A673 (cell line): Measurements from ENCODE around the gene PRND.

Experiments used
- EZH2 ChIP-seq: fragments of 200-600 bp; sonication (generic); IDR thresholded peaks from 2 replicates; pipeline ENCODE4 v1.6.1; 2017; ENCODE audit warnings: borderline replicate concordance, low read depth, mild to moderate bottlenecking, mixed read lengths, antibody characterized with exemption, low read length; ENCODE audit not compliant: poor library complexity, severe bottlenecking
- TF ChIP-seq, protein P1 (sequence below): fragments of 300-800, 200-600 bp; sonication (generic); conservative IDR thresholded peaks from 2 replicates; pipeline ENCODE4 v1.5.1; 2017; ENCODE audit warnings: low read depth, mild to moderate bottlenecking, antibody characterized with exemption, low read length, moderate library complexity, mixed read lengths

DNA sequence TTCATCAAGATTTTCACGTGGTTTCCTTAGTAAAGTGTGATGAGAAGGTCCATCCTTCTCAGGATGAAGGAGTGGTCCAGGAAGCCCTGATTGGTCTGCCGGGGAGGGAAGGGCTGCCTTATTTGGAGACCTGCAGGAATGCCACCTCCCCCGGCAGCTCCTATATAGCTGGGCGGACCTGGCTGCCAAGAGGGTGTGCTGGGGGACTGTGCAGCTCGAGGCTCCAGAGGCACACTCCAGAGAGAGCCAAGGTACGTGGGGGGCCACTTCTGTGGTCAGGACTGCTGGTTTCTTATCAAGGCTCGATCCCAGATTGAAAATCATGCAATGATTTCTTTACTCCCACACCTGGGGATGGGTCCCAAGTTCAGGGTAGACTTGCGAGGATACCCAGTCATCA, at the start of gene PRND:
- TF ChIP-seq, protein P1, sequence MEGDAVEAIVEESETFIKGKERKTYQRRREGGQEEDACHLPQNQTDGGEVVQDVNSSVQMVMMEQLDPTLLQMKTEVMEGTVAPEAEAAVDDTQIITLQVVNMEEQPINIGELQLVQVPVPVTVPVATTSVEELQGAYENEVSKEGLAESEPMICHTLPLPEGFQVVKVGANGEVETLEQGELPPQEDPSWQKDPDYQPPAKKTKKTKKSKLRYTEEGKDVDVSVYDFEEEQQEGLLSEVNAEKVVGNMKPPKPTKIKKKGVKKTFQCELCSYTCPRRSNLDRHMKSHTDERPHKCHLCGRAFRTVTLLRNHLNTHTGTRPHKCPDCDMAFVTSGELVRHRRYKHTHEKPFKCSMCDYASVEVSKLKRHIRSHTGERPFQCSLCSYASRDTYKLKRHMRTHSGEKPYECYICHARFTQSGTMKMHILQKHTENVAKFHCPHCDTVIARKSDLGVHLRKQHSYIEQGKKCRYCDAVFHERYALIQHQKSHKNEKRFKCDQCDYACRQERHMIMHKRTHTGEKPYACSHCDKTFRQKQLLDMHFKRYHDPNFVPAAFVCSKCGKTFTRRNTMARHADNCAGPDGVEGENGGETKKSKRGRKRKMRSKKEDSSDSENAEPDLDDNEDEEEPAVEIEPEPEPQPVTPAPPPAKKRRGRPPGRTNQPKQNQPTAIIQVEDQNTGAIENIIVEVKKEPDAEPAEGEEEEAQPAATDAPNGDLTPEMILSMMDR: no peak
- TF ChIP-seq EZH2: no peak
